Suprapubic skin (tissue), 4 donors: ENCODE measurements around the gene PRLHR.

Experiments
- CTCF ChIP-seq, 2 donors: fragments of 200-600 bp in 1 of 2; fragments of 450-650 bp in 1 of 2; sonication (generic) in 1 of 2; IDR thresholded peaks; one replicate each; pipeline ENCODE4 v1.5.1; 2016 to 2019; ENCODE audit warnings: antibody characterized with exemption in 2 of 2, mild to moderate bottlenecking in 1 of 2, moderate library complexity in 1 of 2
- EP300 ChIP-seq: sonication (generic); formaldehyde crosslinking; IDR thresholded peaks from one replicate; pipeline ENCODE4 v1.6.1; 2017; ENCODE audit warnings: antibody characterized with exemption
- POLR2AphosphoS5 ChIP-seq, 3 donors: sonication (generic); formaldehyde crosslinking; IDR thresholded peaks; one replicate each; pipeline ENCODE4 v1.6.1; 2017; ENCODE audit warnings: antibody characterized with exemption in 3 of 3

GRCh38 chr10:118570591-118570990 is 24.9 kb downstream of the PRLHR start:
- TF ChIP-seq CTCF (IDR thresholded peaks at IDR 0.05), result no peak
- TF ChIP-seq POLR2AphosphoS5 (IDR thresholded peaks at IDR 0.05), result no peak
- no peak for TF ChIP-seq EP300
